NK-92 (cell line): ENCODE measurements around the gene BMF.
"Not testable (repeated sequence)": the region's sequence is repeated elsewhere in the genome, so short reads cannot be mapped to it uniquely, and the experiment has no call there.

Experiments
- DNase-seq: peaks from one replicate; lab custom pipeline; 2025; ENCODE audit not compliant: unreplicated experiment; lab: John Stamatoyannopoulos, UW

The BMF gene

DNA sequence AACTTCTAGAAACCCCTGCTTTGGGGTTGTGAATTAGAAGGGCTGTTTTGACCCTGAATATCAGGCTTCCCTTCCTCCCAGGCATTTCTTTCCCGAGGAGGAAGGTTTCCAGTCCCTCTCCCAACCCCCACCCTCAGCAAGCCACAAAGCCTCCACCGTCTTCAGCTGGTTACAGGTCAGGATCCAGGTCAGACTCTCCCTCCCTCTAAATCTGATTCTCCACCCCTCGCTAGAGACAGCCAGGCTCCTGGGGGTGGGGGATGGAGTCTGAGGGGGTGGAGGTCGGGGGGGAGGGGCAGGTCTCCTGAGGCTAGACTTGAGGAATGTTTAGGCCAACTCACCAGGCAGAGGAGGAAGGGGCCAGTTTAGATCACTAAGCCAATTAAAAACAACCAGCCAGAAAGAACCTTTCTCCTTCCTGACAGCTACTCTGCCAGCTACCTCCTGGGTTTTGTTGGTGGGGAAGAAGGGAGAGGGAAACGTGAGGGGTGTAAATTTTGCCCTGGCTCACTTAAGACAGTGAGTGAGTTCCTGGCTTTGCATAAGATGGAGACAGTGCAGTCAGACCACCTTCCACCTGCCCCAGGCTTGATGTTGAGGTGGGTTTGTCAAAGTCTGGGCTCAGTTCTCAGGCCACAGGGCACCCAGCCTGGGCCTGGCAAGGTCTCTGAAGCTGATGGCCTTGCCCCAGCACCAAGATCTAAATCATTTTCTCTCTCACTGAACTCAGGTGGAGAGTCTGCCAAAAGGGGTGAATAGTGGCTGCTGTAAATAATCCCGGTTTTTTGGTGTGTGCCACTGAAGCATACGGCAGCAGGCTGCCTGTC, 19.5 kb downstream of the BMF start:
- no peak for DNase-seq

DNA sequence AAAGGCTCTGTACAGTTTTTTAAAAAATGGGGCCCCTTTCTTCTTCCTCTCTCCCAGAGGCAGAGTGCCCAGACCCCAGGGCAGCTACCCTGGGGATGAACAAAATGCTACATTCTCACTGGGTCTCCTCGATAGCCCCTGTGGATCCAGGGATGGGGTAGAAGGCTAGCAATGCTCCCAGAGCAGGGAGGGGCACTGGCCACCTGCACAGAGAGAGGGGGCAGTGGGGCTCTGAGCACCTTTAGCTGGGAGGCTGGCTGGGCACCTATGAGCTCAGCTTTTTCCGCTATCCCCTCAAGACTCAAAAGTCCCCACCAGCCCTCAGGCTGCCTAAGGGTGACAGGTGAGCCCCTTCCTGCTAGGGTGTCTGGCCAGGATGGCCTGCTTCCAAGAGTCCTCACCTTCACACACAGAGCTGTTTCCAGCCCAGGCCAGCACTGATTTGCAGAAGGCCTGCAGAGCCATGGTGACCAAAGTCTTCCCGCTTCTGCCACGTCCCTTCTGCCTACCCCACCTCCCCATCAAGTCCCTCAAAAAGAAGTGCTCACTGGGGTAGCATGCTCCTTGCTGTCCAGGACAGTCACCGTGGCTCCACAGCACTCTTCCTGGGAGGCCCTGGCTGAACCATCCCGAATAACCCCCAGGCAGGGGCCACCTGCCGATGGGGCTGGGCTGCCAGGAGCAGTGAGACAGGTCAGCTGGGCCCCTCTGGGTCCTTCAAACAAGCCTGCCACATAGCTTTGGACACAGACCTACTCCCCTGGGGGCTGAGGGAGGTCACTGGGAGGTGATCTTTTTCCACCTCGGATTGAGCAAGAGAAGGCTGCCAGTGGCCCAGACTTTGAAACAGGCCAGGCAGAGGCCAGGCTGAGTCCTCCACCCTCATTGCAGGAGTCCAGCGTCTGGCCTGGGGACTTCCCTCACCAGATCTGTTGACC, 20.4 kb downstream of the BMF start:
- DNase-seq: no peak

GRCh38 chr15:40087068-40087810, 21.4 kb downstream of the BMF start:
- no peak for DNase-seq

GRCh38 chr15:40085266-40085665, 23.4 kb downstream of the BMF start:
- no peak for DNase-seq

DNA sequence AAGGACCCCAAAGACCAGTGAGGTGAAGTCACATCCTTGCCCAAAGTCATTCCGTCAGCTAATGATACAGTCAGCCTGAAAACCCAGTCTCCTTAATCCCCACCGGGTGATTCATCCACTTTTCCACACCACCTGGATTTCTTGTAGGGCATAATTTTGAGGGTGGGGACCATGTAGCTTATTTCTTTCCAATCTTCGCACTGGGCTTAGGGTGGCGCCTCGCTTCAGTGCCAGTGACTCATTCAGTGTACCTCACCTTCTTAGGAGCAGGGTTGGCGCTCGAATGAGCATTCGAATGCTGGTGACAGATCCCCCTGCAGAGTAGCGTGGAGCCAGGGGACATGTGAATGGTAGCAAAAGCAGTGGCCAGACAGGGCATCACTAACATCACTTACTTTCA, 24.0 kb downstream of the BMF start:
- DNase-seq: no peak

DNA sequence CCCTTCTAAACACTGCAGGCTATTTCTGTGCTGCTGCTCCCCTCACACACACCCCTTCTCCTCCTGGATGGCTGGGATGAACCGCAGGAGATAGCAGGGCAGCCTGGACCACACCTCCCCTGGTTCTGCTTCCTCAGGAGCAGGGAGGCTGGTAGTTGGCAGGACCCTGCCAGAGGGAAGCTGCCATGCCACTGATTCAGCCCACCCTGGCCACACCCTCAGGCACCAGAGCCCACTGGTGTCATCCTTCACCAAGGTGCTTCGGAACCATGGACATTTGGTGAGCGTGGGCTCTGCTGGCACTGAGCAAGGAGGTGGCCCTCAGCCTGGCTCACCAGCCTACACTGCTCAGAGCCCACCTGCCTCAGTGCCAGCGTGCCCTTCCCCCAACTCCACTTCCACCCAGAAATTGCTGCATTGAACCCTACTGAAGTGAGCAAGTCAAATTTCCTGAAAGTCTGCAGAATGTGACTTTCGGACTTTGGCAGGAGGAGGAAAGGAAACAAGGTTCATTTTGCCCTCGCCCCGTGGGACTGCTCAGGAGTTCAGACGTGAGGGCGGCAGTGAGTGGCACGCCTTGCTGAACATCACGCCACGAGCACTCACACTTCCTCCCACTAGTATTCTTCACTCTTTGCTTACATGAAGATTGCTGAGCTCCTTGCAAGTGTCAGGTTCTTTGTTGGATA, 26.3 kb downstream of the BMF start:
- no peak for DNase-seq

DNA sequence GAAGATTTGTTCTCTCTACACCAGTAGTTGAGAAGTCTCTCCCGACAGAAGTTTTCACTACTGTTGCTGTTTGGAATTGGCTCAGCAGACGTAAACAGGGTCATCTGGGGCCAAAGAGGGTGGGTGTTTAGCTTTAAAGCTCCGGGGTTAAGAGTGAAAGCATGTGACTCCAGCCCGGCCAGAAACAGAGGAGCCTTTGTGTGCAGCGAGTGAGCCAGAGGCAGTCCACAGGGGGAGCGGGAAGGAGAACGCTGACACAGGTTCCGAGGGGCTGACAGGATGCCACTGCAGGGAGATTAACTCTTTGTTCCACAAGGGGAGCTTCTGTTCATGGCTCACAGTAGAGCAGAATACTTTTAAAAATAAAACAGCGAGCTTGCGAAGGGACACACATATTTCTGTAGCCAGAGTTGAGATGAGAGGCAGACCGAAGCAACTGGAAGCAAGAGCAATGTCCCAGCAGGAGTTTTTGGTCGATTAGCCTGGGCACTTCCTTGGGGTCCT, 26.9 kb downstream of the BMF start:
- DNase-seq: no peak

DNA sequence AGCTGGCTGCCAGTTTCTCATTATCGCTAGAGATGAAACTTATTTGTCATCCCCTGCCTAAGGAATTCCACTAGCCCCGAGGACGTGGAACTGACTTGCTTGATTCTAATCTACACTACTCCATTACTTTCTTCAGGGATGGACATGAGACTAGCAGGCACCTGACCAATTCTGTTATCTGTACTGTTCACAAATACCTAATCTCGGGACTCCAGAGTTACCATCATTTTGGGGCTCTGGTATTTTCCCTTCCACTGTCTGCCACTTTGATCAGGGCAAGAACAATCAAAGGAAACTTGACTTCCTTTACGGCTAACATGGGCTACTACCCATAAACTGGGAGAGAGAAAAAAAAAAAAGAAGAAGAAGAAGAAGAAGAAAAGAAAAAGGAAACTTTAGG, 27.8 kb downstream of the BMF start:
- DNase-seq: no peak

GRCh38 chr15:40080104-40080503, 28.6 kb downstream of the BMF start:
- no peak for DNase-seq

- no peak for DNase-seq
These were observed 29.2 kb downstream of the BMF start for GRCh38 chr15:40079456-40079855.

DNA sequence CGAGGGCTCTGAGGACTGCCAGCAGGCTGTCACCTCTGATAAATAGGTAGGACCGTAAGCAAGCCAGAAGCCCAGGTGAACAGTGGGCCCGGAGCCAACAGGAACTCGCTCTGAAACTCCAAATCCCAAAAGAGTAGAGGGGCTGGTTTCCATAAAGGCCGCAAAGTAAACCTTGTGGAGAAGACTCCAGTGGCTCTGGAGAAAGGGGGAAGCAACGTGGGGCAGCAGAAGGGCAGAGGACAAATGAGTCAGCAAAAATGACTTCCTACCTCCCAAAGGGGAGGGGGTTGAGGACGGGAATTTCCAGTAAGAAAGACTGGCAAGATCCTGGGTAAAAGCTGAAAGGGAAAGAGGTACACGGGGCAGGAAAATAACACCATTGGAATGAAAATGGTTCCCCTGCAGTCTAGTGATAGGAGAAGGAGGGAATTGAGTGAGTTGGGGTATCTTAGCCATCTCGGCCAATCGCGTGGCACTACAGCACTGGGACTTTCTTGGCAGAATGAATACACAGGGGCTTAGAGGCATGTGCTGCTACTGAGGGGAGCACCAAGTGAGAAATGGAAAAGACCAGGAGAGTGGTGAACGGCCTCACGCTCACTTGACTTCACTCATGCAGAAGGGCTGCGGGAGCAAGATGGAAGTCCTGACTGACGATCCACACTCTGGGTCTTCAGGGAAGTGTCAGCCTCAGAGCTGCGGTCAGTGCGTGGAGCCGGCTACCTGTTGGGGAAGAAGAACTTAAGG, 33.2 kb downstream of the BMF start:
- no peak for DNase-seq

- DNase-seq: not testable (repeated sequence)
These were observed 34.0 kb downstream of the BMF start for GRCh38 chr15:40074656-40075055.

GRCh38 chr15:40073716-40074490, 34.8 kb downstream of the BMF start:
- not testable (repeated sequence) for DNase-seq

DNA sequence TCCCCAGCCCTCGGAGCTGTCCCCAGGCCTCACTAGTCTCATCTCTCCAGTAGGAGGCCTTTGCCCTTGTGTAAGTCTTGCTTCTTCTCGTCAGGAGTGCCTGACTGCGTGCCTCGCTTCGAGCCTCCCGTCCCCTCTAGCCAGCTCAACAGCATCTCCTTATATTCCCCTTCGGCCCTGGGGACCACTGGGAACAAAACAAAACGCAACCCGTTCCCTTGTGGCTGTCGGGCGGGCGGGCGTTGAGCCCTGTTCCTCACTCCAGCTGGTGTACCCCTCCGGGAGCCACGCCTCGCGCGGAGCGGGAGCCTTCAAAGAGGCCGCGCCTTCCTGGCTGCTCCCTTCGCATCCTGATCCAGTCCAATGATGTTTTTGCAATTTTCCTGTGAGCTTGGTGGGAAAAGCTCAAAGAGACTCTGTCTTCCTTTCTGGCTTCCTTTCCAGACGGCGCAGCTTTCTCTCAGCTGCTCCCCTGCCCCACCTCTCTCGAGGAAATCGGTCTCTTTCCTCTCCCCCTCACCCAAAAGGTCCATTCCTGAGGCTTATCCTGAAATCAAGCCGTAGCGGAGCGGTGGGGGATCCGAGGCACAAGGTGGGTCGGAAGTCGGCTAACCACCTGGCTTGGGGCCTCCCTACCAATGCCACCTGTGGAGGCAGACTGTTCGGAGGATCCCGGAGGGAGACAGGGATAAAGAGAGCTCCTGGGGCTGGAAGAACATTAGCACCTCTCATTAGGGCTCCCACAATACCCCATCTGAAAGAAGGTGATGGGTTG, 36.3 kb downstream of the BMF start:
- no peak for DNase-seq

DNA sequence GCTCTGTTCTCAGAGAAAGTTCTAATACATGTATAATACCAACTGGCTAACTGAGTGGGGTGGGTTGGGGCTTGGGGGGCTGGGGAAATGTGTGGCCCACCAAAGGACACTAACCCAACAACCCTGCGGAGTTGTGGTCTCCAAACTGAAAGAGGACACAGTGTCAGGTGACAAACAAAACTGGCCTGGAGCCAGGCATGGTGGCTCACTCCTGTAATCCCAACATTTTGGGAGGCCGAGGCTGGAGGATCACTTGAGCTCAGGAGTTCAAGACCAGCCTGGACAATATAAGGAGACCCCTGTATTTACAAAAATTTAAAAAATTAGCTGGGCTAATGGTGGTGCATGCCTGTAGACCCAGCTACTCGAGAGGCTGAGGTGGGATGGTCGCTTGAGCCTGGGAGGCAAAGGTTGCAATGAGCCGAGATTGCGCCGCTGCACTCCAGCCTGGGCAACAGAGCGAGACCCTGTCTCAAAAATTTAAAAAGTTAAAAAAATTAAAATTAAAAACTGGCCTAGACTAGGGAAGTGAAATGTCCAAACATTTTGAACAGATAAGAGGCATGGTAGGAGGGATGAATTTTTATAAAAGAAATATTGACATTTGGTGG, 38.0 kb downstream of the BMF start:
- no peak for DNase-seq

GRCh38 chr15:40070166-40070557, 38.5 kb downstream of the BMF start:
- no peak for DNase-seq

DNA sequence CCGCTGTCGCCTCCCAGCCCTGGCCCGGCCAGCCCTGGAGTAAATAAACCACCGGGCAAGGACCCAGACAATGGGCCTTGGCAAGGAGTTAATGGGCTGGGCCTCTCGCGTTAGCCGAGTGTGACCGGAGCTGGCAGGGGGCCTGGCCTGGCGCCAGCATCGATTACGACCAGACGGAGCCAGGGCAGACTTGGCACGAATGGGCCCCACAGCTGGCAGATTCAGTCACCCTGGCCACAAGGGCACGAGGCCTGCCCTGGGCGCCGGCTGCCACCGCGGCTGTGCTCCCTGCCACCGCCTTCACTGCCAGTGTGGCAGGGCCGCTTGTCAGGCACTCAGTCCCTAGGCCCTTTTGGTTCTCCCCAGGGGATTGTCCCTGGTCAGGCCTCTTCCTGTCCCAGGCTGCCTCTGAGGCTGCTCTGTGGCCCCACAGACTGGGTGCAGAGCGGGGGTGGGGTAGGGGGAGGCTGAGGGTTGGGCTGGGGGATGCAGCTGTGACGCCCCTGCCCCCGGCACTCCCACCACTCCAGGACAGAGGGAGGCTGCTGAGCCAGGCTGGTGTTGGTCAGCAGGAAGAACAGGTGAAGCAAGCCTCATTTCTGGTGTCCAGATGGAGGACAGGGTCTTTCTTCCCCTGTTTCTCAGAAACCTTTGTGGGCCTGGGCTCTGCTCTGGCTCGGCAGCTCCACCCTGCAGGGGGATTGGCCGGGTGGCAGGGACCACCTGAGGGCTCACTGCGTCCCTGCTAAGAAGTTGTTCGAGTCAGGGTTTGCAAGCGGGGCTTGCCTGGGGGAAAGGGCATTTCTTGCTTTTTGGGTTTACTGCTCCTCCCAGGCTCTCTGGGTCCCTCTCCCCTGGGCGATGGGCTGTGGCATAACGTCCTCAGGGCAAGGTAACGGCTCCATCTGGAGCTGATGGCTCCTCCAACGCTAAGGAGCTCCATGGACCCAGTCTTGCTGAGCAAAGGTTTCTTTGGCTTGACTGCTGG, 39.2 kb downstream of the BMF start:
- DNase-seq: no peak
